DOHH2 (cell line): Measurements from ENCODE around the gene SFXN5.

Source experiments
- H3F3A ChIP-seq: fragments of 200-600 bp; sonication (generic), shearing (Covaris generic); 2 replicates; pipeline ENCODE4 v1.6.0; 2016; ENCODE audit warnings: antibody characterized with exemption, mild to moderate bottlenecking; ENCODE audit not compliant: control insufficient read depth, insufficient read depth
- H3K27ac ChIP-seq: fragments of 200-600 bp; sonication (generic); 2 replicates; pipeline ENCODE4 v1.5.1; 2014; ENCODE audit warnings: low read depth, mild to moderate bottlenecking, low read length, moderate library complexity
- H3K27me3 ChIP-seq: fragments of 200-600 bp; sonication (generic); 2 replicates; pipeline ENCODE4 v1.6.1; 2014; ENCODE audit warnings: mild to moderate bottlenecking, low read length, mixed read lengths; ENCODE audit not compliant: control insufficient read depth
- H3K36me3 ChIP-seq: fragments of 200-600 bp; sonication (generic); 2 replicates; pipeline ENCODE4 v1.6.1; 2014; ENCODE audit warnings: mild to moderate bottlenecking, low read length, moderate library complexity, mixed read lengths; ENCODE audit not compliant: control insufficient read depth
- H3K4me1 ChIP-seq: fragments of 200-600 bp; sonication (generic); 2 replicates; pipeline ENCODE4 v1.6.1; 2014; ENCODE audit warnings: mild to moderate bottlenecking, low read length, mixed read lengths; ENCODE audit not compliant: control insufficient read depth
- H3K4me2 ChIP-seq: fragments of 200-600 bp; sonication (generic); 2 replicates; pipeline ENCODE4 v1.6.0; 2014; ENCODE audit warnings: mild to moderate bottlenecking, low read length, moderate library complexity
- H3K4me3 ChIP-seq: fragments of 200-600 bp; sonication (generic); 2 replicates; pipeline ENCODE4 v1.5.1; 2014; ENCODE audit warnings: mild to moderate bottlenecking, low read length, mixed read lengths
- H3K79me2 ChIP-seq: fragments of 200-600 bp; sonication (generic); 2 replicates; pipeline ENCODE4 v1.6.1; 2014; ENCODE audit warnings: mild to moderate bottlenecking, low read length, mixed read lengths; ENCODE audit not compliant: control insufficient read depth
- H3K9me2 ChIP-seq: fragments of 200-600 bp; sonication (generic); replicated peaks from 2 replicates; pipeline ENCODE4 v1.6.1; 2014; ENCODE audit warnings: mild to moderate bottlenecking, low read length, mixed read lengths; ENCODE audit not compliant: control insufficient read depth
- H3K9me3 ChIP-seq: fragments of 200-600 bp; sonication (generic); 2 replicates; pipeline ENCODE4 v1.6.1; 2014; ENCODE audit warnings: antibody characterized with exemption, low read length, mixed read lengths; ENCODE audit not compliant: control insufficient read depth, insufficient read depth
- H4K20me1 ChIP-seq: fragments of 200-600 bp; sonication (generic); 2 replicates; pipeline ENCODE4 v1.6.0; 2014; ENCODE audit warnings: low read depth, mild to moderate bottlenecking, antibody characterized with exemption, low read length, moderate library complexity; ENCODE audit not compliant: control insufficient read depth, insufficient read depth
- CTCF ChIP-seq: fragments of 200-600 bp; sonication (generic); IDR thresholded peaks from one replicate; pipeline ENCODE4 v1.5.1; 2014; ENCODE audit warnings: antibody characterized with exemption, mild to moderate bottlenecking, low read depth, low read length; ENCODE audit not compliant: poor library complexity, severe bottlenecking
- EZH2phosphoT487 ChIP-seq: fragments of 200-600 bp; sonication (generic); IDR thresholded peaks from 2 replicates; pipeline ENCODE4 v1.6.1; 2017; ENCODE audit warnings: borderline replicate concordance, mild to moderate bottlenecking, antibody characterized with exemption, low read length, moderate library complexity, mixed read lengths

SFXN5 gene

DNA sequence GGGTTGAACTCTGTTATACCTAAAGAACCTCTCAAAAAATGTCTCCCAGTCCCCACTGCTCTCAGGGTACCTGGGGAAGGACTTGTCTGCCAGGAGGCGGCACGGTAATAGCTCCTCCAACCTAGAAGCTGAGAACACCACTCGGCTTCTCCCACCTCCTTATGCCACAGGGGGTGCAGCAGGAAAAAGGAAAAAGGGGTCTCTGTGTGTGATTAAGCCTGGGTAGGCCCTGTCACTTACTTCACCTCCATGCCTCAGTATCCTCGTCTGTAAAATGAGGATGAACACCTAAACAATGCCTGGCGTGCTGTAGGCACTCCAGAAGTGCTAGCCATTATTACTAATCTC lies 77.6 kb downstream of the SFXN5 start:
- TF ChIP-seq CTCF (no peak), EZH2phosphoT487 (no peak)
- no peaks in the 10 kb centered on the region for H3K4me1 ChIP-seq
- H3K36me3 ChIP-seq: no peaks in the 10 kb centered on the region
- 0 out of 2 replicates have a peak, but pooled peaks cover 3% of the 10 kb centered on the region for H4K20me1 ChIP-seq
- H3K9me2 ChIP-seq: no peaks in the 10 kb centered on the region
- H3K27ac ChIP-seq: no peak overlapping the region
- no peak overlapping the region for H3K4me3 ChIP-seq
- no peak overlapping the region for H3K4me2 ChIP-seq
- H3K27me3 ChIP-seq: no peaks in the 10 kb centered on the region
- no peaks in the 10 kb centered on the region for H3K79me2 ChIP-seq
- H3F3A ChIP-seq: no peaks in the 10 kb centered on the region
- no peaks in the 10 kb centered on the region for H3K9me3 ChIP-seq

GRCh38 chr2:72993147-72993932 lies 78.2 kb downstream of the SFXN5 start:
- H3F3A ChIP-seq: no peaks in the 10 kb centered on the region
- H3K4me1 ChIP-seq: no peaks in the 10 kb centered on the region
- no peak overlapping the region for H3K4me3 ChIP-seq
- no peak overlapping the region for H3K27ac ChIP-seq
- H3K4me2 ChIP-seq: no peak overlapping the region
- no peaks in the 10 kb centered on the region for H3K9me3 ChIP-seq
- no peaks in the 10 kb centered on the region for H3K27me3 ChIP-seq
- TF ChIP-seq EZH2phosphoT487 (no peak), CTCF (peak; percentile 81)
- H3K36me3 ChIP-seq: no peaks in the 10 kb centered on the region
- H3K79me2 ChIP-seq: no peaks in the 10 kb centered on the region
- 0 out of 2 replicates have a peak, but pooled peaks cover 3% of the 10 kb centered on the region for H4K20me1 ChIP-seq
- H3K9me2 ChIP-seq: no peaks in the 10 kb centered on the region

GRCh38 chr2:72992734-72993102 lies 78.8 kb downstream of the SFXN5 start:
- no peaks in the 10 kb centered on the region for H3K36me3 ChIP-seq
- H3K27me3 ChIP-seq: no peaks in the 10 kb centered on the region
- no peaks in the 10 kb centered on the region for H3K9me2 ChIP-seq
- H3K27ac ChIP-seq: no peak overlapping the region
- no peak for TF ChIP-seq EZH2phosphoT487
- TF ChIP-seq CTCF: no peak
- no peak overlapping the region for H3K4me3 ChIP-seq
- no peaks in the 10 kb centered on the region for H3K4me1 ChIP-seq
- H4K20me1 ChIP-seq: 0 out of 2 replicates have a peak, but pooled peaks cover 3% of the 10 kb centered on the region
- no peak overlapping the region for H3K4me2 ChIP-seq
- H3F3A ChIP-seq: no peaks in the 10 kb centered on the region
- no peaks in the 10 kb centered on the region for H3K9me3 ChIP-seq
- H3K79me2 ChIP-seq: no peaks in the 10 kb centered on the region
